GM23248 (cell line): Measurements from ENCODE around the gene CADPS2.

Source experiments
- EZH2 ChIP-seq: fragments of 200-600 bp; sonication (generic); IDR thresholded peaks from 2 replicates; pipeline ENCODE4 v1.6.1; 2018; ENCODE audit warnings: antibody characterized with exemption, mild to moderate bottlenecking; ENCODE audit not compliant: insufficient read depth, poor library complexity, severe bottlenecking
- EZH2phosphoT487 ChIP-seq: fragments of 200-600 bp; sonication (generic); IDR thresholded peaks from 2 replicates; pipeline ENCODE4 v1.6.1; 2018; ENCODE audit warnings: antibody characterized with exemption, moderate library complexity, mild to moderate bottlenecking, low read depth; ENCODE audit not compliant: insufficient read depth

GRCh38 chr7:122676466-122676865 is 209.8 kb downstream of the CADPS2 start:
- TF ChIP-seq EZH2: no peak
- TF ChIP-seq EZH2phosphoT487: no peak
